Psoas muscle (tissue), 8 donors: Measurements from ENCODE around the gene RGL3. TPM values are rescaled to one million over a fixed set of nuclear protein-coding genes. Genes with fewer than 3 reads are reported as not detected.
"Not testable (repeated sequence)": the region's sequence is repeated elsewhere in the genome, so short reads cannot be mapped to it uniquely, and the experiment has no call there.

Experiments
- ATAC-seq, 4 donors: fragments of 200-7000 bp; cut with Tn5 transposase; one replicate each; pipeline ENCODE4 v1.9.1; 2020; ENCODE audit warnings: moderate library complexity in 3 of 4, mild to moderate bottlenecking in 2 of 4
- DNase-seq, 2 donors: peaks; one replicate each; pipeline ENCODE4 v3.0.0-alpha.2; 2020
- H3K27ac ChIP-seq: fragments of 200-600 bp; one replicate; pipeline ENCODE4 v1.8.0; 2022
- H3K27me3 ChIP-seq, 3 donors: fragments of 200-600 bp in 1 of 3; one replicate each; pipeline versions ENCODE4 v1.6.1 to v1.8.0; 2013 to 2022; ENCODE audit warnings: low read length in 2 of 3, mild to moderate bottlenecking in 2 of 3, moderate library complexity in 1 of 3; ENCODE audit not compliant: insufficient read depth in 3 of 3
- H3K36me3 ChIP-seq, 2 donors: fragments of 200-600 bp in 1 of 2; one replicate each; pipeline versions ENCODE4 v1.6.1 to v1.8.0; 2013 to 2022; ENCODE audit warnings: low read depth in 1 of 2, mild to moderate bottlenecking in 1 of 2, moderate library complexity in 1 of 2; ENCODE audit not compliant: insufficient read depth in 1 of 2
- H3K4me1 ChIP-seq: fragments of 200-600 bp; one replicate; pipeline ENCODE4 v1.8.0; 2022
- H3K4me3 ChIP-seq: fragments of 200-600 bp; one replicate; pipeline ENCODE4 v1.8.0; 2022; ENCODE audit warnings: mild to moderate bottlenecking
- H3K9me3 ChIP-seq: fragments of 200-600 bp; one replicate; pipeline ENCODE4 v1.8.0; 2022
- CTCF ChIP-seq: fragments of 200-600 bp; IDR thresholded peaks from one replicate; pipeline ENCODE4 v1.8.0; 2022; ENCODE audit warnings: antibody characterized with exemption
- WGBS, 3 donors: extraction: QIAGEN DNeasy Blood & Tissue Kit; methylation state at CpG; one replicate each; pipeline versions ENCODE4 v1.1.6 to v1.1.7; 2013; 5-methylcytosine and 5-hydroxymethylcytosine counted together
- intact Hi-C, 2 donors: fragments of 100-400 bp; cut with DNase I; formaldehyde crosslinking; loops; one replicate each; pipeline versions ENCODE4 v1.11.0 to v1.14.2; 2022
- polyA plus RNA-seq, 3 donors: library from polyadenylated mRNA; stranded (reverse); fragments of 200-250 nt; gene quantifications; one replicate each; pipeline ENCODE4 v1.2.3, GENCODE V29; 2013
- total RNA-seq, 4 donors: library from RNA; stranded (reverse); fragmentation: NEBNext Ultra II Directional in 2 of 4; extraction: Animal tissue kit (Norgen Biotek cat#: 25700) in 2 of 4; gene quantifications; one replicate each; pipeline versions ENCODE4 v1.2.1 to v1.2.4, GENCODE V29; 2021 to 2023
- donor health status: healthy with polysubstance abuse.
- donor health status: DM: no; HTN: no; CAD: no; lungs with moderate emphysema.
- donor health status: Bipolar disorder and iron deficiency.
- donor health status: healthy.
- donor health status: DM: yes; HTN: yes; CAD: no.
- donor health status: DM: no; HTN: no; CAD: no.
- donor health status: DM: no; HTN: no; CAD: no.
- donor health status: DM: yes; HTN: yes; CAD: no.

Gene RGL3
- total and polyA plus RNA-seq, 7 donors: 1.2 to 6.4 (median 2.2) TPM

- no peak for ATAC-seq
- intact Hi-C loops: loop anchor here (5.0 kb wide), 3 partner anchors 39 to 204 kb away; partner anchors contain the start of gene ELAVL3 (in 1 of the 2)
- peak overlapping the region; percentile 53 for H3K4me3 ChIP-seq
- no peaks in the 10 kb centered on the region for H3K9me3 ChIP-seq
- H3K27ac ChIP-seq: no peak overlapping the region
- peaks cover 22% of the 10 kb centered on the region for H3K4me1 ChIP-seq
- 2 to 3% (median 3%) methylated on average over 7 to 9 of the region's 9 CpGs for WGBS, 3 donors
- no peak for DNase-seq
- H3K27me3 ChIP-seq: peaks cover 0 to 24% (median 8%) of the 10 kb centered on the region in 3 donors
- no peak for TF ChIP-seq CTCF
- no peaks in the 10 kb centered on the region for H3K36me3 ChIP-seq
Measured at GRCh38 chr19:11383706-11384048, 35.4 kb downstream of the RGL3 start.

- DNase-seq: peak; percentile 51 to 71
- Histone ChIP-seq H3K36me3 (no peaks in the 10 kb centered on the region), H3K4me3 (peak overlapping the region; percentile 53), H3K27ac (no peak overlapping the region), H3K4me1 (peaks cover 22% of the 10 kb centered on the region), H3K27me3 (peaks cover 0 to 24% (median 8%) of the 10 kb centered on the region in 3 donors), H3K9me3 (no peaks in the 10 kb centered on the region)
- TF ChIP-seq CTCF: peak; percentile 57
- intact Hi-C loops: loop anchor here (5.0 kb wide), 3 partner anchors 39 to 204 kb away; partner anchors contain the start of gene ELAVL3 (in 1 of the 2)
- 1 to 2% (median 1%) methylated on average over 51 to 65 of the region's 65 CpGs for WGBS, 3 donors
- ATAC-seq: peak in 2 of 4 donors; percentile 25 to 36
Measured at GRCh38 chr19:11382898-11383705, 36.0 kb downstream of the RGL3 start.

DNA sequence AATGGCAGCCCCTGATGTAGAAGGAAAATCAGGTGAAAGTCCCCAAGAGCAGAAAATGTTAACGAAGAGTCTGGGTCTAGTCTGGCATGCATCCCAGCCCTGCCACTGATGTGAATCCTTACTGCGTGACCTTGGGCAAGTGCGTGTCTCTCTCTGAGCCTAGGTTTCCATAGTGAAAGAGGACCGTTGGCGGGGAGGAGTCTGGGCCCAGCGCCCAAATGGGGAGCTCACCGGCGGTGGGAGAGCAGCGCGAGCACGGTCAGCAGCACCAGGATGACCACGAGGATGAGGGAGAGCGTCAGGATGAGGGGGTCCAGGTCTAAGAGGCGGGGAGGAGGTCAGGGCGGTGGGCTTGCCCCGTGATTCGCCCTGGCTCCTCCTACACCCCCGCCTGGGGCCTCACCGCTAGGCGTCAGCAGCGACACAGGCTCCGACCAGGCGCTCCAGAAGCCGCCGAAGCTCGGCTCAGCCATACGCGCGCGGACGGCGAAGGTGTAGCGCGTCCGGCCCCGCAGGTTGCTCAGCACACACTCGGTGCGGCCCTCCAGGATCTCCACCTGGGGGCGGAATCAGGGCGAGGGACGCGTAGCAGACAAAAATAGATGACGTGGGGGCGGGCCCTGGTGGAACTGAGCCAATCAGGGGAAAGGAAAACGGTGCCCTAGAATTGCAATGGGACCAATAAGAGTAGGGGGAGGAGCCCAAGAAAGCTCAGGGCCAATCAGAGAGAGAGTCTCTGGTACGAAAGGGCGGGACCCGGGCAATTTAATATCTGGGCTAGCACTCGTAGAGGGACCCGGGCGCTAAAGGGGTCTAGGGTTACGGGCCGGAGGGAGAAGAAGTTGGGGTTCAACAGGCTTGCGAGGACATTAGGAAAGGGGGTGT is 38.2 kb downstream of the RGL3 start:
- ATAC-seq: peak; percentile 94 to 97 (median 96)
- TF ChIP-seq CTCF: peak; percentile 65
- intact Hi-C loops: loop anchor here (5.0 kb wide), 3 partner anchors 41 to 206 kb away; partner anchors contain the start of gene ELAVL3 (in 1 of the 2)
- peak overlapping the region; percentile 70 for H3K27ac ChIP-seq
- WGBS, 3 donors: 1 to 2% (median 1%) methylated on average over 44 to 54 of the region's 54 CpGs
- H3K4me1 ChIP-seq: peaks cover 39% of the 10 kb centered on the region
- H3K36me3 ChIP-seq: no peaks in the 10 kb centered on the region
- H3K27me3 ChIP-seq: peaks cover 0 to 24% (median 8%) of the 10 kb centered on the region in 3 donors
- peak; percentile 95 to 97 for DNase-seq
- peak overlapping the region; percentile 74 for H3K4me3 ChIP-seq
- no peaks in the 10 kb centered on the region for H3K9me3 ChIP-seq

DNA sequence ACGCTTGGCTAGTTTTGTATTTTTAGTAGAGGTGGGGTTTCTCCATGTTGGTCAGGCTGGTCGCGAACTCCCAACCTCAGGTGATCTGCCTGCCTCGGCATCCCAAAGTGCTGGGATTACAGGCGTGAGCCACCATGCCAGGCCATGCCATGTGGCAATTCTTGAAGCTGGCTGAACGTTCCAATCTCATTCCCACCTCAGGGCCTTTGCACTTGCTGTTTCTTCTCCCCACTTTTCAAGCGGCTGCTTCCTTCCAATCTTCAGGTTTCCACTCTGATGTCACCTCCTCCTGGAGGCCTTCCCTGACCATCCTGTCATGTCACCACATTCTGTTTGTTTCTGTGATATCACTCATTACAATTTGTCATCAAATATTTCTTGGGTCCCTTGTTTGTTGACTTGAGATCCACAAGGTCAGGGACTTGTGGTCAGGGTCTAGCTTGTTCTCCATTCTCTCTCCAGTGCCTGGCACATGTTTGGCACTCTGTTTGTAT is 39.2 kb downstream of the RGL3 start:
- peak overlapping the region; percentile 74 for H3K4me3 ChIP-seq
- no peak overlapping the region for H3K27ac ChIP-seq
- no peaks in the 10 kb centered on the region for H3K36me3 ChIP-seq
- intact Hi-C loops: loop anchor here (5.0 to 10.0 kb wide), 5 partner anchors 42 to 207 kb away; partner anchors contain the start of genes ELAVL3 (in 1 of the 2) and ZNF653 (in 1 of the 2)
- DNase-seq: no peak
- H3K27me3 ChIP-seq: peaks cover 0 to 24% (median 8%) of the 10 kb centered on the region in 3 donors
- H3K4me1 ChIP-seq: peaks cover 46% of the 10 kb centered on the region
- ATAC-seq: no peak
- 89 to 94% (median 94%) methylated on average over 7 of the region's 7 CpGs for WGBS, 3 donors
- TF ChIP-seq CTCF: no peak
- no peaks in the 10 kb centered on the region for H3K9me3 ChIP-seq

GRCh38 chr19:11379269-11379845 is 39.8 kb downstream of the RGL3 start:
- not testable (repeated sequence) for ATAC-seq, H3K36me3 ChIP-seq, H3K9me3 ChIP-seq, H3K4me3 ChIP-seq, H3K27ac ChIP-seq, DNase-seq
- H3K27me3 ChIP-seq: peaks cover 0 to 24% (median 8%) of the 10 kb centered on the region in 3 donors
- H3K4me1 ChIP-seq: peaks cover 46% of the 10 kb centered on the region
- intact Hi-C loops: loop anchor here in 1 of 2 donors (5.0 to 10.0 kb wide), 2 partner anchors 53 to 125 kb away; partner anchors contain the start of gene ZNF653
- WGBS, 3 donors: 82 to 84% (median 82%) methylated on average over 14 of the region's 14 CpGs
